ENCODE results near the gene CEL.

The CEL gene

DNA sequence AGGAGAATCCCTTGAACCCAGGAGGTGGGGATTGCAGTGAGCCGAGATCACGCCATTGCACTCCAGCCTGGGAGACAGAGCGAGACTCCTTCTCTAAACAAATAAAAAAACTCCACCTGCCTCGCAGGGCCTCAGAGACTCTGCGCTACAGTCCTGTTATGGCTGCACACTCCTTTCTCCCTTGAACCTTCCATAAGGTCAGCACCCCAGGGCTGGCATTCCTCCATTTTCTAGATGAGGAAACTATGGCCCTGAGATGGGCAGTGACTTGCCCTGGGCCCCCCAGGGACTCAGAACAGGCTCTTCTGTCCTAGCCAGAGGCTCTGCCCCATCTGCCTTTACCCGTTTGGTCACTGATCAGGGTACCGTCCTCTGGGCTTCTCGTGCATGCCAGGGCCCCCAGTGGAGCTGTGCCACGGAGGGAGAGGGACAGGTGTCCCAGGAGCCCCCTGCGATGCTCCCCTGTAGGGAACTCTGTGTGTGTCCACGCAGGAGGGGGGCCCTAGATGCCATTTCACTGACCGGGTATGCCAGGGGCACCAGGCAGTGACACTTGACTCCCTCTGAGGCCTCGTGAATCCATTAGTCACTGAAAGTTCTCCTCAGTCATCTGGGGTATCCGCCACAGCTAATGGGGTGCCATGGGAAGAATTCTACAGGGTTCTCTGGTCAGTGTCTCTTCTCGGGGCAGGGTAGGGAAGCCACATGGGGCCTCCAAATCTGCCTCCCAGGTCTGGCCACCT, 43.1 kb downstream of the CEL start:
- no peak for TF ChIP-seq POLR2A (IDR thresholded peaks at IDR 0.05; ENCODE audit: low read depth, low read length)

GRCh38 chr9:133105461-133105770, 43.6 kb downstream of the CEL start:
- no peak for DNase-seq (ENCODE audit: insufficient read length, low spot score)
- no peak for TF ChIP-seq POLR2A (IDR thresholded peaks at IDR 0.05; ENCODE audit: low read depth, low read length)
- no peak for FAIRE-seq

More for the DNA sequence above, 43.1 kb downstream of the CEL start:
- no peak for FAIRE-seq
- DNase-seq (ENCODE audit: insufficient read length, low spot score): no peak

DNA sequence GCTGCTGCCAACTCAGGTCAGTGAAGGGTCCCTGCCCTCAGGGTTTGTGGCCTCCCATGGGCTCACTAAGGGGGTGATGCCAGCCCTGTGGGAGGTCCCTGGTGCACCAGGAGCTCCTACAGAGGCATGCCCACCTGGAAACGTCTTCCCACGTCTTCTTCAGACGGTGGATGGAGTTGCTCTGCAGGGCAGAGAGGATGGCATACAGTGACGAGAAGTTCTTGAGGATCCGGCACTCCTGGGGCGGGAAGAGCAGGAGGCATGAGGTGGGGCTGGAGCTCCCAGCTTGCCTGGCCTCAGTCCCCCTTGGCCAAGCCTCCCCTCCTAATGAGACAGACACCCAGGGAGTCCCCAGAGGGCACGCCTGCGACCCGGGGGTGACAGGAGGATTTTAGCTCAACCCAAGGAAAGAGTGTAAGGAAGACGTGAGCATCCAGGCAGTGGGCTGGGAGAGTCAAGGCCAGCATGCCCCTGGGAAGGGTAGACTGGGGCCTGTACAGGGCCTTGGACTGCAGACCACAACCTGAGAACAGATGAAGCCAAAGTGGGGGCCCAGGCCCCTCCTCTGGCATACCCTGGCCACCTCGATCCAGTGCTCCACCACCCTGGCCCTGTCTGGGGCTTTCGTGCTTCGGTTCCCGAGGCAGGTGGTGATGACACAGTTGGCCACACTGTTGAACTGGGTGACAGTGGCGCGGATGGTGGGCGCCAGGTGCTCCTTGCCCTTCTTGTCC, 44.9 kb downstream of the CEL start:
- TF ChIP-seq POLR2A (IDR thresholded peaks at IDR 0.05; ENCODE audit: low read depth, low read length): no peak
- FAIRE-seq (no peak), DNase-seq (ENCODE audit: insufficient read length, low spot score) (no peak)

DNA sequence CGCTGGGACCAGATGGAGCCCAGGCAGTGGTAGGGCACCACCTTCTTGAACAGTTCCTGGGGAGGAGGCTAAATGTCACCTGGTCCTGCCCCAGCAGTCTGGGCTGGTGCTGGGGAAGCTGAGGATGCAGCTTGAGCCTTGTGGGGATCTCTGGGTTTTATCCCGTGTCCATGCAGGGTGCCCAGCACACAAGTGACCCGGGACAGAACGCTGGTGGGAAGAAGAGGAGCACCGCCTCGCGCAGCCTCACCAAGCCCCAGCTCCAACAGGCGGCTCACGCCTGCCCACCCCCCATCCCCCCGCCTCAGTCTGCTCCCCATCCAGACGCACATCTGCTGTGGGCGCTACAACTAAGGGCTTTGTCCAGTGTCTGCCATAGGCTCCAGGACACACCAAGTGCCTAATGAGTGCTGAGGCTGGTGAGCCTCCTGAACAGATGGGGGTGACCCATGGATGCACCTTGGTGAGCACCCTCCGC, 45.5 kb downstream of the CEL start:
- FAIRE-seq (no peak), DNase-seq (ENCODE audit: insufficient read length, low spot score) (no peak)
- TF ChIP-seq POLR2A (IDR thresholded peaks at IDR 0.05; ENCODE audit: low read depth, low read length): no peak

DNA sequence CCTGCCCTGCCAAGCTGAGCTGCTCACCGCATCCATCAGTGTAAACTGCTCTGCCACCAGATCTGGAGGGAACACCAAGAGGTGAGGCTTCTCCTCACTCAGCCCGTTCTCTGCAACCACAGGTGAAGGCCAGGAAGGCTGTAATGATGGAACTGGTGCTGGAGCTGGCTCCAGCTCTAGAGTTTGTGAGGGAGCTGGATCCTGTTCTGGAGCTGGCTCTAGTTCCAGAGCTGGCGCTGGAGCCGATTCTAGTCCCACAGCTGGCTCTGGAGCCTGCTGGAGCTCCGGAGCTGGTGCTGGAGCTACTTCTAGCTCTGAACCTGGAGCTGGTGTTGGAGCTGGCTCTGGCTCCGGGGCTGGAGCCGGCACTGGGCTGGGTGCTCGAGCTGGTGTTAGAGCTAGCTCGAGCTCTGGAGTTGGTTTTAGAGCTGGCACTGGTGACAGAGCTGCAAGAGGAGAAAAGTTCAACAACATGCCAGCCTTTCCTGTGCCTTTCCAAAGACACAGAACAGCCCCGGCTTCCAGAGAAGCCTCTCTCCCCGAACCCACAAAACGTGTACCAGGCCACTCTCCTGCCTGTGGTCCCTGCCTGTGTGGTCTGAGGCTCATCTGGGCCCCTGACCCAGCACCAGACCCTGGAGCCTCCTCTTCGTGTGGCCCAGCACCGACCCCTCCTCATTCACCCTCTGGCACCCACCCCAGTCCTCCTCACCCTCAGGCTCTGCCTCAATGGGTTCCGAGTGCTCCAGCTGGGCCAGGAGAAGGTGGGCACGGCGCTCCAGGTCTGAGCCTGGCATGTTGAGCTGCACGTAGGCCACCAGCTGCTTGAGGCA, 46.4 kb downstream of the CEL start:
- DNase-seq (ENCODE audit: insufficient read length, low spot score) (no peak), FAIRE-seq (no peak)
- TF ChIP-seq POLR2A (IDR thresholded peaks at IDR 0.05; ENCODE audit: low read depth, low read length): no peak

DNA sequence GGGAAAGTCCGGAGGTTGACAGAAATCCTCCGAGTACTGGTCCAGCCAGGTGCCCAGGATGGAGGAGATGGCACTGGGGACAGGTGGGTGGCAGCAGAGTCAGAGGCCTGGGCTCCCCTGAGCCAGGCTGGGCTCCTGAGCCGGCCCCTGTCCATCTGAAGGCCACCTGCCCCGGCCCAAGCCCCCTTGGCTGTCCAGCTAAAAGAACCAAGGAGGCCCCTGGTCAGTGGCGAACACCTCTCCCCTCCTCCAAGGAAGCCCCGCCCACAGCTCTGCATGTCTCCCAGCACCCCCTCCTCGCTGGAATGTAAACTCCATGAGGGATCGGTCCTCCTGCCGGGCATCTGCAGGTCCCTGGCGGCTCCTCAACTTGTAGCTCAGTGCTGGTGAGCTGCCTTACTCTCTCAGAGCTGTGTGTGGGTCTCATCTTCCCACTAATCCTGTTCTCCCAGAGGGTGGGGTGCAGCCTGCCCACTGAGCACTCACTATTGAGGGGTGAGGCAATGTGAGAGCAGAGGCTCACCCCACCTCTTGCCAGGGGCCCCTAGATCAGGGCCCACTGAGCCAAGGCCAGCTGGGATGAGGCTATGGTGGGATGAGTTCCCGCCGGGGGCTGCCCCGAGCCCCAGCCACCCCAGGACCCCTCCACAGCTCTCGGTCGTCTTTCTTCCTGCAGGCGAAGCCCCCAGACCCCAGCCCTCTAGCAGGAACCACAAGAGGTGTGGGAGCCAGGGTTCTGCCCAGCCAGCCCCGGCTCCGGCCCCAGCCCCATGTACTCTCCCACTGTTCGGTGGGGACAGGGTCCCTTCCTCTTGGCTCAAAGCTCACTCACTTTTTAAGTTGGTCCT, 47.2 kb downstream of the CEL start:
- TF ChIP-seq POLR2A (IDR thresholded peaks at IDR 0.05; ENCODE audit: low read depth, low read length): no peak
- no peak for FAIRE-seq
- no peak for DNase-seq (ENCODE audit: insufficient read length, low spot score)

DNA sequence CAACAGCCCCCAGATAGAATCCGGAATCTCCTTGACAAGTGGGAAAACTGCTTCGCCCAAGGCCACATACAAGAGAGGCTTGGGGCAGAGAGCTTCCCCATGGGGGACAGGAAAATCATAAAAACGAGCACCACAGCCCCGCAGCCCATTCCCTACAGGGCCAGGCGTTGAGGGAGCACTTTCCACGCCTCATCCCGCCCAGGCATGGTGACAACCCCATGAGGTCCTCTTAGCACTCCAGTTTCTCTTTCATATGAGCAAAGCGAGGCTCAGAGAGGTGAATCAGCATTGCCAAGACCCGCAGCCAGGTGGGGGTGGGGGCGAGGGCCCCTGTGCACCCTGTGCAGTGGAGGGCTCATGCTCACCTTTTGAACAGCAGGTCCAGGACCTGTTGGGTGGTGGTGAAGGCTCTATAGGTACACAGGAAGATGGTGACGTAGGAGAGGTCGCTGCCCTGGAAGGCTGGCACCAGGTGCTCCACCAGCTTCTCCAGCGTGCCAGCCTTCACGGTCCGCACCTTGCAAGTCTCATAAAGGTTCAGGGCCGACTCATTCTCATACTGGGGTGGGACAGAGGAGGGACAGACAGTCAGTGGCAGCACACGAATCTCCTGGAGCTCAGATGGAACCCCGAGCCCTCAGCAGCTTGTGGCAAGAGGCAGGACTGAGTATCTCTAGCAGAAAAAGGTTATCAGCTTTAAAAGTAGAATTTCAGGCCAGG, 48.3 kb downstream of the CEL start:
- TF ChIP-seq POLR2A (IDR thresholded peaks at IDR 0.05; ENCODE audit: low read depth, low read length): no peak
- DNase-seq (ENCODE audit: insufficient read length, low spot score) (no peak), FAIRE-seq (no peak)

- TF ChIP-seq POLR2A (IDR thresholded peaks at IDR 0.05; ENCODE audit: low read depth, low read length): no peak
- DNase-seq (ENCODE audit: insufficient read length, low spot score): no peak
Measured at GRCh38 chr9:133111808-133112662, 50.3 kb downstream of the CEL start.

DNA sequence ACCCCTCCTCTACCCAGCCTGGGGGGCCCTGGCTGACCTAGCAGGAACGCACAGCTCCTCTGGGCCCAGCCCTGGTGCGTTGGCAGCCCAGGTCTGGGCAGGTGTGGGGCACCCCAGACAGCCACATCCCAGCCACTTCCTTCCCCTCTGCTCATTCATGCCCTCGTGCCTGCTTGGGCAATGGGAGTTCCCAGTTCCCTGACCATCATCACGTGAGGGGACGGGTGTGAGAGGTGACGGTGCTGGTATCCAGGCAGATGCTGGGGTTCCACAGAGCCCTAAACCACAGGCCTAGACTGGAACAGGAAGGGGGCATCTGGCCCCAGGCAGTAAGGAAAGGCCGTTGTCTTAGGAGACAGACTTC, 50.9 kb downstream of the CEL start:
- FAIRE-seq: no peak
- no peak for DNase-seq (ENCODE audit: insufficient read length, low spot score)
- TF ChIP-seq POLR2A (IDR thresholded peaks at IDR 0.05; ENCODE audit: low read depth, low read length): peak; percentile 5; the same call in 1 of the 2 replicates

More at GRCh38 chr9:133111808-133112662, 50.3 kb downstream of the CEL start:
- FAIRE-seq: no peak

DNA sequence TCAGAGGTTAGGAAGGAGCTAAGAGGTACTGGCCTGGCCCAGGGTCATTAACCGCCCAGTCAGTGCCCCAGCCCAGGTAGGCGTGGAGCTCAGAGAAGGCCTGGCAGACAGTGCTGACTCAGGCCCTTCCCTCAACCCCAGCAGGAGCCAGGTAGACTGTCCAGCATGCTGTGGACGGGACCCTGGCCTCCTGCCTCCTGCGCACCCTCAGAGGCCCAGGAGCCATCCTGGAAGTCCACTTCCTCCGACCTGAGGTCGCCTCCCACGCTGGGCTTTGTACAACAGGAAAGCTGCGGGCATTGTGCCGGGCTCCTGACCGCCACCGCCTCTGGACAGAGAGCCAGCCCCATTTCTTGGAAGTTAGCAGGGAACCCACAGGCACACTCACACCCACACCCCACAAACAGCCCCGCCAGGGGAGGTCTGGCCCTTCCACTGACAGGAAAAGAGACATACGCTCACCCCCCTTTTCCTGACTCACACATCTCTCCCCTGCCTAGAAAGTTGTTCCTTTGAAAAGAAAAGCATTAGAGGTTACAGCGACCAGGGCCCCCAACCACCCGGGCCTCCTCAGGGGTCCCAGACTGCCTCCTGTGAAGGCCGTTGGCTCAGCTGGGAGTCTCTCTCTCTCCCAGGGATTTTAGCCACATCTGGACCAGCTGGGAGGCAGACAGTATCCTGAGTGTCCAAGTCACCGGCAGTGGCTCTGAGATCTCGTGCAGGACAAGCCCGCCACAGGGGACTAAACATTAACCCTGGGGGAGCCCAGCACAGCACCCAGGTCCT, 51.6 kb downstream of the CEL start:
- DNase-seq (ENCODE audit: insufficient read length, low spot score) (peak; percentile 92), FAIRE-seq (peak; percentile 66)
- no peak for TF ChIP-seq POLR2A (IDR thresholded peaks at IDR 0.05; ENCODE audit: low read depth, low read length)
